AG09319 (cell line): ENCODE results near the gene CACNA1B.

Source experiments
- DNase-seq: peaks from one replicate; pipeline ENCODE4 v3.0.0-alpha.2; 2010; ENCODE audit warnings: low read depth; ENCODE audit errors: extremely low read depth
- CTCF ChIP-seq: IDR thresholded peaks from 2 replicates; pipeline ENCODE4 v1.5.1; 2011; ENCODE audit warnings: low read depth, mild to moderate bottlenecking, inconsistent platforms, low read length, moderate library complexity

Gene CACNA1B

GRCh38 chr9:137972355-137972987, 94.9 kb downstream of the CACNA1B start:
- TF ChIP-seq CTCF = no peak

GRCh38 chr9:137972988-137973470, 95.4 kb downstream of the CACNA1B start:
- no peak for TF ChIP-seq CTCF
- DNase-seq = no peak

More at GRCh38 chr9:137972355-137972987, 94.9 kb downstream of the CACNA1B start:
- no peak for DNase-seq

- no peak for DNase-seq
- TF ChIP-seq CTCF = no peak
These were observed 96.3 kb downstream of the CACNA1B start for GRCh38 chr9:137973829-137974416.

GRCh38 chr9:137974746-137975526, 97.4 kb downstream of the CACNA1B start:
- TF ChIP-seq CTCF = no peak
- DNase-seq = no peak

GRCh38 chr9:137975527-137975913, 97.9 kb downstream of the CACNA1B start:
- no peak for DNase-seq

GRCh38 chr9:137975936-137976565, 98.5 kb downstream of the CACNA1B start:
- DNase-seq = no peak
- no peak for TF ChIP-seq CTCF

More at GRCh38 chr9:137975527-137975913, 97.9 kb downstream of the CACNA1B start:
- no peak for TF ChIP-seq CTCF
